Nephron (organoid): ENCODE results near the gene LCN15.
A peak's percentile ranks its signal among the peaks of the same experiment; 100 is the strongest.
"Not testable (repeated sequence)": the region's sequence is repeated elsewhere in the genome, so short reads cannot be mapped to it uniquely, and the experiment has no call there.

Experiments used
- H3K27ac Mint-ChIP-seq, 3 experiments: 2 replicates each; pipeline ENCODE4 v1.8.0; 2020; ENCODE audit warnings: mixed read lengths in 3 of 3, mild to moderate bottlenecking in 2 of 3, moderate library complexity in 1 of 3
- H3K27me3 Mint-ChIP-seq: 2 replicates; pipeline ENCODE4 v1.8.0; 2021; ENCODE audit warnings: low read depth, mild to moderate bottlenecking, moderate library complexity, mixed read lengths
- H3K36me3 Mint-ChIP-seq: 2 replicates; pipeline ENCODE4 v1.8.0; 2020; ENCODE audit warnings: low read depth, mixed read lengths
- H3K4me1 Mint-ChIP-seq: 2 replicates; pipeline ENCODE4 v1.8.0; 2020; ENCODE audit warnings: mixed read lengths
- H3K4me3 Mint-ChIP-seq, 3 experiments: 2 replicates each; pipeline ENCODE4 v1.8.0; 2020; ENCODE audit warnings: mild to moderate bottlenecking in 3 of 3, mixed read lengths in 3 of 3, moderate library complexity in 2 of 3
- H3K9me3 Mint-ChIP-seq: 2 replicates; pipeline ENCODE4 v1.8.0; 2020; ENCODE audit warnings: mixed read lengths
- TF ChIP-seq, protein P1 (sequence below), 3 experiments: fragments of 200-600 bp; sonication (generic); IDR thresholded peaks; one replicate each; pipeline ENCODE4 v1.5.0; 2021; ENCODE audit warnings: antibody characterized with exemption in 3 of 3; ENCODE audit not compliant: unreplicated experiment in 3 of 3

LCN15 gene

GRCh38 chr9:136762221-136762691 lies 2.1 kb downstream of the LCN15 start:
- H3K9me3 Mint-ChIP-seq = no peaks in the 10 kb centered on the region
- H3K4me3 Mint-ChIP-seq = no peak overlapping the region
- H3K27ac Mint-ChIP-seq = no peak overlapping the region
- no peaks in the 10 kb centered on the region for H3K36me3 Mint-ChIP-seq
- peaks cover 9% of the 10 kb centered on the region for H3K27me3 Mint-ChIP-seq
- peaks cover 11% of the 10 kb centered on the region for H3K4me1 Mint-ChIP-seq
- TF ChIP-seq, protein P1, sequence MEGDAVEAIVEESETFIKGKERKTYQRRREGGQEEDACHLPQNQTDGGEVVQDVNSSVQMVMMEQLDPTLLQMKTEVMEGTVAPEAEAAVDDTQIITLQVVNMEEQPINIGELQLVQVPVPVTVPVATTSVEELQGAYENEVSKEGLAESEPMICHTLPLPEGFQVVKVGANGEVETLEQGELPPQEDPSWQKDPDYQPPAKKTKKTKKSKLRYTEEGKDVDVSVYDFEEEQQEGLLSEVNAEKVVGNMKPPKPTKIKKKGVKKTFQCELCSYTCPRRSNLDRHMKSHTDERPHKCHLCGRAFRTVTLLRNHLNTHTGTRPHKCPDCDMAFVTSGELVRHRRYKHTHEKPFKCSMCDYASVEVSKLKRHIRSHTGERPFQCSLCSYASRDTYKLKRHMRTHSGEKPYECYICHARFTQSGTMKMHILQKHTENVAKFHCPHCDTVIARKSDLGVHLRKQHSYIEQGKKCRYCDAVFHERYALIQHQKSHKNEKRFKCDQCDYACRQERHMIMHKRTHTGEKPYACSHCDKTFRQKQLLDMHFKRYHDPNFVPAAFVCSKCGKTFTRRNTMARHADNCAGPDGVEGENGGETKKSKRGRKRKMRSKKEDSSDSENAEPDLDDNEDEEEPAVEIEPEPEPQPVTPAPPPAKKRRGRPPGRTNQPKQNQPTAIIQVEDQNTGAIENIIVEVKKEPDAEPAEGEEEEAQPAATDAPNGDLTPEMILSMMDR (IDR thresholded peaks at IDR 0.05; ENCODE audit: unreplicated experiment in 3 of 3) = no peak

DNA sequence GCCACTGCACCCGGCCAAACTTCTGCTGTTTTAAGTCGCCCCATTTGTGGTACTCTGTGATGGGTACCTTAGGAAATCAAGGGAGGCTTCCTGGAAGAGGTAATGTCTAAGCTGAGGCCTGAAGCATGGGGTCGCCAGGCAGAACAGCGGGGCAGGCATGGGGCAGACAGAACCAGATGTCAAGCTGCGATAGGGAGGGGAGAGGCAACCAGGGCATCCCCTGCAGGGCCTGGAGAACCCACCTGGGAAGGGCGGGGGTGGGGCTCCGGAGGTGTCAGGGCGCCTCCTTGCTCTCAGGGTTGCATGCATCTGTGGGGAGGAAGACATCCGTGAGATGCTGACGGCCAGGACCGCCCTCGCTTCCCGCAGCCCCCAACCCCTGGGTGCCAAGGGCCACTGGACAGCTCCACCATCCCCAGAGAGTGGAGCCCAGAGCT lies 2.8 kb downstream of the LCN15 start:
- TF ChIP-seq, protein P1 (IDR thresholded peaks at IDR 0.05; ENCODE audit: unreplicated experiment in 3 of 3) = no peak
- Mint-ChIP-seq H3K4me1 (peaks cover 6% of the 10 kb centered on the region), H3K36me3 (no peaks in the 10 kb centered on the region), H3K27ac (no peak overlapping the region), H3K4me3 (no peak overlapping the region), H3K9me3 (no peaks in the 10 kb centered on the region), H3K27me3 (peaks cover 6% of the 10 kb centered on the region)

GRCh38 chr9:136760834-136761544 lies 3.3 kb downstream of the LCN15 start:
- not testable (repeated sequence) for H3K4me1 Mint-ChIP-seq, H3K9me3 Mint-ChIP-seq, H3K27me3 Mint-ChIP-seq, H3K36me3 Mint-ChIP-seq
- TF ChIP-seq, protein P1 (IDR thresholded peaks at IDR 0.05; ENCODE audit: unreplicated experiment in 3 of 3) = peak; percentile 54 to 58 (median 56)
- Mint-ChIP-seq H3K4me3 (peak overlapping the region in 2 of 3 experiments; percentile 18 to 40), H3K27ac (peak overlapping the region; percentile 43 to 90 (median 81))

GRCh38 chr9:136760424-136760823 lies 3.9 kb downstream of the LCN15 start:
- no peaks in the 10 kb centered on the region for H3K36me3 Mint-ChIP-seq
- peaks cover 9% of the 10 kb centered on the region for H3K27me3 Mint-ChIP-seq
- TF ChIP-seq, protein P1 (IDR thresholded peaks at IDR 0.05; ENCODE audit: unreplicated experiment in 3 of 3) = no peak
- peaks cover 6% of the 10 kb centered on the region for H3K4me1 Mint-ChIP-seq
- no peak overlapping the region for H3K4me3 Mint-ChIP-seq
- H3K27ac Mint-ChIP-seq = peak overlapping the region in 2 of 3 experiments; percentile 43 to 81
- H3K9me3 Mint-ChIP-seq = peaks cover 2% of the 10 kb centered on the region

DNA sequence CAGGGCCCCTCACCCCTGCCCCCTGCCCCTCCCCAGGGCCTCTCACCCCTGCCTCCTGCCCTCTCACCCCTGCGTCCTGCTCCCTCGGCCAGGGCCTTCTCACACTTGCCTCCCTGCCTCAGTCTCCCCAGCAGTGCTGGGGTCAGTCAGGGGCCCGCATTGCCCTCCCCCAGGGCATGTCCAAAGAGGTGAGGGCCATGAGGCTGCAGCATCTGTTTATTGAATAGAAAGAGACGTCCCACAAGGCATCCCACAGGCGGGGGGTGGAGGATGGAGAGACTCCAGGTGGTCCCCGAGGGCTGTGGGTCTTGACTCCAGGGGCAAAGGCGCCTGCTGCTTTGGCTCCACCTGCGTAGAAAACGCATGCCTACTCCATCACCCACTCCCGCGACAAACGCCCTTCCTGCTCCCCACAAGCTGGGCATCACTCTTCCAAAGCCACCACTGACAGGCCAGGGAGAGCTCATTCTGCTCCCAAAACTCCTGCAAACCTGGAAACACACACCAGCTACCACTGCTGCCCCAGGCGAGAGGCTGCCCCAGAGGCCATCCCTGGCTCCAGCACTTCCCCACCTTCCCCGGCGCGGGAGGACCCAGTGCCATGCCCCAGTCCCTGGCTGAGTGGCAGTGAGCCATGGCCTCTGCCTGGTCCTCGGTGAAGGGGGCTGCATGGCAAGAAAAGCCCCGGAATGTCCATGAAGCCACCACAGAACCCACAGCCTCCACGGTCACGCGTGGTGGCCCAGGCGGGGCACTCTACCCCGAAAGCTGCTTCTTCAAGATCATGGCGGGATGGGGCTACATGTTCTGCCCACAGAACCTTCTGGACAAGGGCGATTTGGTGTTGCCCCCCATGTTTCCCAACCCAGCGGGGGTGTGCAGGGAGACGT lies 4.6 kb downstream of the LCN15 start:
- H3K36me3 Mint-ChIP-seq = no peaks in the 10 kb centered on the region
- H3K27ac Mint-ChIP-seq = no peak overlapping the region
- H3K27me3 Mint-ChIP-seq = peaks cover 11% of the 10 kb centered on the region
- H3K9me3 Mint-ChIP-seq = peaks cover 3% of the 10 kb centered on the region
- peaks cover 6% of the 10 kb centered on the region for H3K4me1 Mint-ChIP-seq
- H3K4me3 Mint-ChIP-seq = no peak overlapping the region
- TF ChIP-seq, protein P1 (IDR thresholded peaks at IDR 0.05; ENCODE audit: unreplicated experiment in 3 of 3) = no peak
